ENCODE measurements around the gene NGB. TPM values are rescaled to one million over a fixed set of nuclear protein-coding genes. Genes with fewer than 3 reads are reported as not detected.
A peak's percentile ranks its signal among the peaks of the same experiment; 100 is the strongest.

NGB gene
- total and polyA plus RNA-seq, 2 of the 8 experiments (the other 6 are each of a cell fraction or from before 2014, with no cell fraction given): 0.30 to 0.60 TPM

DNA sequence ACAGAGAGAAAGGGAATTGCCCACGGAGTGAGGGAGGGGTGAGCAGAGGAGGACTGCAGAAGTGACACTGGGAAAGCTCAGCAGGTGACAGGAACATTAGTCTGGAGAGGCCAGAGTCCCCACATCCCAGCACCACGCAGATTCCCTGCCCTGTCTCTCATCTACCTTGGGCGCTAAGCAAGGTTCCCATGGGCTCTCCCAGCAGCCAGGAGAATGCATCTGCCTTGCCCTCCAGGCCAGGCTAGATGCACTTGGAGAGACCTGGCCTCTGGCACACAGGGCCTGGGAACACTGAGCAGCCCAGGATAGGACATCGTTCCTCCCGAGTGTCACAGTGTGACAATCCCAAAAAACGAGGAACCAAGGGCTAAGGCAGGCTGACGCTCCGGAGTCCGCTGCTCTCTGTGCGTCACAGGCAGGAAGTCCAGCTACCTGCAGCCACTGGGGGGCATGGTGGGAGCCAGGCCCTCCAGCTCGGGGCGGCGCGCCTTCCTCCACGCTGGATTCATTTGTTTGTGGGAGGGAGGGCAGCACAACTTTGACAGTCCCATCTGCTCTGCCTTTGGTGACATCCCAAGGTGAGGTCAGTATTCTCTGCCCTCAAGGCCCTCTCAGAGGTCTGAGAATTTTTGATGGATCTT lies 5.4 kb upstream of the NGB start:
- DNase-seq (ENCODE audit: low read depth in 1 of 2, low spot score in 2 of 2): no peak
- Histone ChIP-seq H3K4me3 (ENCODE audit: extremely low read depth in 1 of 4, insufficient read depth in 2 of 4, low read depth in 3 of 4, low read length in 4 of 4) (no peak overlapping the region), H3K14ac (ENCODE audit: insufficient read length) (no peak overlapping the region), H3K27ac (ENCODE audit: low read depth, low read length) (no peak overlapping the region), H2BK120ac (replicated peaks; ENCODE audit: low read depth, low read length) (no peak overlapping the region), H3K36me3 (ENCODE audit: control insufficient read depth in 2 of 4, insufficient read depth in 4 of 4, low read length in 3 of 4) (peaks cover 0 to 5% (median 1%) of the 10 kb centered on the region in 4 experiments; a peak in 3 of 8 replicates), H3K4me1 (replicated peaks in 1 of 4; ENCODE audit: control insufficient read depth in 3 of 4, insufficient read depth in 4 of 4, low read length in 3 of 4) (peaks cover 0 to under 1% (median 0%) of the 10 kb centered on the region in 4 experiments; a peak in 1 of 7 replicates), H2AK5ac (ENCODE audit: low read depth, low read length) (no peak overlapping the region), H3K9me3 (ENCODE audit: insufficient read depth in 2 of 2, low read depth in 1 of 2, low read length in 1 of 2) (no peaks in the 10 kb centered on the region), H2BK20ac (ENCODE audit: low read length) (no peak overlapping the region), H4K8ac (ENCODE audit: extremely low read depth, insufficient read depth, low read length) (no peak overlapping the region), H3K4ac (replicated peaks; ENCODE audit: insufficient read length, low read depth, low read length) (no peak overlapping the region), H2BK12ac (ENCODE audit: low read depth, low read length) (no peak overlapping the region), H3K79me1 (ENCODE audit: low read depth, low read length) (no peaks in the 10 kb centered on the region), H2BK5ac (ENCODE audit: low read depth, low read length) (no peak overlapping the region), H3K27me3 (replicated peaks in 1 of 4; ENCODE audit: control insufficient read depth in 3 of 4, extremely low read depth in 1 of 4, insufficient read depth in 3 of 4, low read length in 3 of 4) (peaks cover 1 to 16% (median 14%) of the 10 kb centered on the region in 4 experiments), H4K20me1 (replicated peaks in 1 of 2; ENCODE audit: control insufficient read depth in 1 of 2, insufficient read depth in 2 of 2, low read length in 2 of 2) (peaks cover 0 to 1% of the 10 kb centered on the region in 2 experiments), H3K23ac (ENCODE audit: insufficient read length) (no peak overlapping the region), H3K9ac (replicated peaks in 1 of 4; ENCODE audit: extremely low read depth in 1 of 4, low read depth in 3 of 4, low read length in 3 of 4) (no peak overlapping the region), H3K18ac (ENCODE audit: extremely low read depth, low read length) (no peak overlapping the region), H3K79me2 (ENCODE audit: control insufficient read depth in 1 of 2, insufficient read depth in 2 of 2, low read length in 2 of 2) (no peaks in the 10 kb centered on the region), H3K4me2 (ENCODE audit: insufficient read depth in 1 of 2, low read depth in 2 of 2, low read length in 2 of 2) (no peak overlapping the region), H4K91ac (replicated peaks; ENCODE audit: insufficient read length, low read length) (no peak overlapping the region), H3K23me2 (ENCODE audit: low read depth, low read length) (no peaks in the 10 kb centered on the region), H2AFZ (ENCODE audit: low read length) (no peak overlapping the region), H3K56ac (replicated peaks; ENCODE audit: insufficient read length, low read depth, low read length) (no peak overlapping the region), H4K5ac (ENCODE audit: insufficient read length, low read depth, low read length) (no peak overlapping the region), H2BK15ac (ENCODE audit: low read length) (no peak overlapping the region)
- 91% methylated on average over 15 of the region's 15 CpGs; no CpG with 5 or more reads in 1 of the 2 experiments for WGBS, 2 experiments (ENCODE audit: extremely low coverage in 1 of 2, insufficient coverage in 1 of 2, insufficient read length in 1 of 2, insufficient replicate concordance in 2 of 2, low coverage in 1 of 2, low lambda C conversion rate in 2 of 2, missing lambda C conversion rate in 1 of 2)
- no peak for TF ChIP-seq NANOG (IDR thresholded peaks at IDR 0.05; ENCODE audit: insufficient read depth, low read depth, low read length, poor library complexity, severe bottlenecking)
- no peak for TF ChIP-seq EGR1 (IDR thresholded peaks at IDR 0.05; ENCODE audit: borderline replicate concordance, low read depth, low read length)
- TF ChIP-seq, protein P1, sequence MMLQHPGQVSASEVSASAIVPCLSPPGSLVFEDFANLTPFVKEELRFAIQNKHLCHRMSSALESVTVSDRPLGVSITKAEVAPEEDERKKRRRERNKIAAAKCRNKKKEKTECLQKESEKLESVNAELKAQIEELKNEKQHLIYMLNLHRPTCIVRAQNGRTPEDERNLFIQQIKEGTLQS (IDR thresholded peaks at IDR 0.05; ENCODE audit: insufficient read depth, low read depth, low read length): no peak
- no peak for TF ChIP-seq EP300 (IDR thresholded peaks at IDR 0.05; ENCODE audit: borderline replicate concordance in 1 of 2, low read depth in 2 of 2, low read length in 2 of 2)
- TF ChIP-seq, protein P2, sequence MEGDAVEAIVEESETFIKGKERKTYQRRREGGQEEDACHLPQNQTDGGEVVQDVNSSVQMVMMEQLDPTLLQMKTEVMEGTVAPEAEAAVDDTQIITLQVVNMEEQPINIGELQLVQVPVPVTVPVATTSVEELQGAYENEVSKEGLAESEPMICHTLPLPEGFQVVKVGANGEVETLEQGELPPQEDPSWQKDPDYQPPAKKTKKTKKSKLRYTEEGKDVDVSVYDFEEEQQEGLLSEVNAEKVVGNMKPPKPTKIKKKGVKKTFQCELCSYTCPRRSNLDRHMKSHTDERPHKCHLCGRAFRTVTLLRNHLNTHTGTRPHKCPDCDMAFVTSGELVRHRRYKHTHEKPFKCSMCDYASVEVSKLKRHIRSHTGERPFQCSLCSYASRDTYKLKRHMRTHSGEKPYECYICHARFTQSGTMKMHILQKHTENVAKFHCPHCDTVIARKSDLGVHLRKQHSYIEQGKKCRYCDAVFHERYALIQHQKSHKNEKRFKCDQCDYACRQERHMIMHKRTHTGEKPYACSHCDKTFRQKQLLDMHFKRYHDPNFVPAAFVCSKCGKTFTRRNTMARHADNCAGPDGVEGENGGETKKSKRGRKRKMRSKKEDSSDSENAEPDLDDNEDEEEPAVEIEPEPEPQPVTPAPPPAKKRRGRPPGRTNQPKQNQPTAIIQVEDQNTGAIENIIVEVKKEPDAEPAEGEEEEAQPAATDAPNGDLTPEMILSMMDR (IDR thresholded peaks at IDR 0.05; ENCODE audit: control extremely low read depth in 1 of 3, insufficient read depth in 1 of 3, low read depth in 1 of 3, low read length in 3 of 3): peak in 1 of 3 experiments; percentile 8; a peak in 1 of 4 replicates
- no peak for TF ChIP-seq BCL11A (IDR thresholded peaks at IDR 0.05; ENCODE audit: low read depth in 2 of 2, low read length in 2 of 2)
- TF ChIP-seq SIN3A (conservative IDR thresholded peaks at IDR 0.05 in 1 of 2, IDR thresholded peaks at IDR 0.05 in 1 of 2; ENCODE audit: low read depth in 1 of 2, low read length in 2 of 2): no peak
- POLR2A ChIA-PET (ENCODE audit: partially characterized antibody): interaction anchor here (1.0 kb wide), 1 partner anchor 166 kb away, joined by 4 read pairs; no protein-coding TSS in a partner anchor
- CTCF ChIA-PET (ENCODE audit: partially characterized antibody): interaction anchor here (0.7 to 5.6 kb wide), 32 partner anchors 9 to 492 kb away, joined by 3 to 32 read pairs (median 5); partner anchors contain the start of gene ZDHHC22
- FAIRE-seq: no peak

Measured in H1 (cell line).